Progenitor cell of endocrine pancreas (in vitro differentiated cells): Measurements from ENCODE around the gene SP3. TPM values are rescaled to one million over a fixed set of nuclear protein-coding genes. Genes with fewer than 3 reads are reported as not detected.

Source experiments
- DNase-seq: peaks from one replicate; pipeline ENCODE4 v3.0.0; 2021; ENCODE audit warnings: low spot score; ENCODE audit not compliant: unreplicated experiment
- H3K27ac Mint-ChIP-seq: 2 replicates; pipeline ENCODE4 v1.8.0; 2021; ENCODE audit warnings: mild to moderate bottlenecking, moderate library complexity, mixed read lengths
- H3K27me3 Mint-ChIP-seq: 2 replicates; pipeline ENCODE4 v1.8.0; 2021; ENCODE audit warnings: mixed read lengths
- H3K36me3 Mint-ChIP-seq: 2 replicates; pipeline ENCODE4 v1.8.0; 2022; ENCODE audit warnings: mixed read lengths; ENCODE audit not compliant: insufficient read depth
- H3K4me1 Mint-ChIP-seq: 2 replicates; pipeline ENCODE4 v1.8.0; 2021; ENCODE audit warnings: low read depth, mixed read lengths
- H3K4me3 Mint-ChIP-seq: 2 replicates; pipeline ENCODE4 v1.8.0; 2021; ENCODE audit warnings: low read depth, mild to moderate bottlenecking, moderate library complexity, mixed read lengths
- H3K9me3 Mint-ChIP-seq: 2 replicates; pipeline ENCODE4 v1.8.0; 2021; ENCODE audit warnings: low read depth, mixed read lengths
- CTCF ChIP-seq: fragments of 200-600 bp; sonication (generic); IDR thresholded peaks from one replicate; pipeline ENCODE4 v1.5.0; 2021; ENCODE audit warnings: antibody characterized with exemption, mild to moderate bottlenecking; ENCODE audit not compliant: unreplicated experiment
- total RNA-seq: library from RNA; stranded (reverse); gene quantifications from 2 replicates; pipeline ENCODE4 v1.2.1, GENCODE V29; 2021

The SP3 gene
- total RNA-seq, 1 donor from 2014 or later: 96.9 TPM

GRCh38 chr2:173874894-173875237, 90.3 kb downstream of the SP3 start:
- Mint-ChIP-seq H3K4me1 (peaks cover 3% of the 10 kb centered on the region), H3K36me3 (no peaks in the 10 kb centered on the region), H3K4me3 (no peak overlapping the region), H3K27me3 (peaks cover 11% of the 10 kb centered on the region), H3K9me3 (no peaks in the 10 kb centered on the region), H3K27ac (no peak overlapping the region)
- no peak for TF ChIP-seq CTCF
- DNase-seq: no peak

- Mint-ChIP-seq H3K36me3 (no peaks in the 10 kb centered on the region), H3K4me1 (peaks cover 3% of the 10 kb centered on the region), H3K27ac (no peak overlapping the region), H3K27me3 (peaks cover 11% of the 10 kb centered on the region), H3K9me3 (no peaks in the 10 kb centered on the region), H3K4me3 (no peak overlapping the region)
- DNase-seq: no peak
- TF ChIP-seq CTCF: no peak
Observed at GRCh38 chr2:173874003-173874893, 90.9 kb downstream of the SP3 start.

DNA sequence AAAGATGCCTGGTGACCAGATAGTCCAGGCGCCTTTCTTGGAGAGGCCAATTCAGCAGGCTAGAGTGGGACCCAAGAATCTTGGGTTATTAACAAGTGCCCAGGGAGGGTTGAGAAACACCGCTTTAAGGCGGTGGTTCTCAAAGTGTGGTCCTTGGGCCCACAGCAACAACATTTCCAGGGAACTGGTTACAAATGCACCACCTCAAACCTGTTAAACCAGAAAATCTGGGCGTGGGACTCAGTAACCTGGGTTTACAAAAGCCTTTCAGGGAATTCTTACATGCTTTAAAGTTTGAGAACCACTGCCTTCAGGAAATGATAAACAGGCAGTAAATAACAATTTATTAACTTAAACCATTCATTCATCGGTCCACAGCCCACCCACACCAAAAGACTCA, 92.5 kb downstream of the SP3 start:
- Mint-ChIP-seq H3K36me3 (no peaks in the 10 kb centered on the region), H3K27me3 (peaks cover 18% of the 10 kb centered on the region), H3K9me3 (no peaks in the 10 kb centered on the region), H3K4me1 (peaks cover 3% of the 10 kb centered on the region), H3K27ac (no peak overlapping the region), H3K4me3 (no peak overlapping the region)
- no peak for TF ChIP-seq CTCF
- no peak for DNase-seq

DNA sequence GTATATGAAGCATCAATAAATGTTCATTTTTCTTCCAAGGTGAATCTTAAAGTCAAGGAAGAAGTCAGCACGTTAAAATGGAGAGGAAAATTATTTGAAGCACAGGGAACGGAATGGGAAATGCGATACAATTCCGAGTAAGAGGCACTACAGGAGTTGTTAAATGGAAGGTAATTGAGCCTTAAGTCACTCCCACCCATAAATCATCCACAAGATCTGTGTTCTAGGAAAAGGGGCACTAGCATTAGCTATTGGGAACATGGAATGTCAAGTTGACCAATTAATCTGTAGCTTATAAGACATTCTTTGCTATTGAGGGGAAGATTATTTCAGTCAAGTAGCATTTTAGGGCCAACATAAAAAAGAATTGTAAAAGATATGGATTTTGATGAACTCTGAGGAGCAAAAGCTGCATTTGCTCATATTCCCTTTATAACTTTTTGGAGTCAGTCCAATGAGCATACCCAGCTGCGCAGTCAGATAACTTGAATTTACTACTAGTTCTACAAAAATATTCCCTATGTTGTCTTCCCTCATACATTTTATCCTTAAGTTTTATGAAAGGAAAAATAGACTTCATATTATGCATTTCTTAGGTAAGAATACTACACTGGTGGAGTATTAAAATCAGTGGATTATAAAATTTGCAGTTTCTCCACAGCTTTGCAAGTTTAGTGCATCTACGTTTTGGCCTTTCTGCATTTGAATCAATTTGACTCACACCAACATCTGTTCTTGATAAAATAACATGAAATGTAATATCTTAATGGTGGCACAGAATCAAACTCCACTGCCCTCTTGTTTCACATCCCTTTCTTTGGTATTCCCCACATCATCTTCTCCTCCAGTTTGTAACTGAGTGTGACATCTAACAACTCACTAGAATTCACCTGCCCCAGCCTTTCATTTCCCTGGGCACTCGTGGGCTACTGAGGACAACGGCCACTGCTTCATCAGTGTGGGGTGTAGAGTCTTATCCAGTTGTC, 95.6 kb downstream of the SP3 start:
- no peak for DNase-seq
- no peaks in the 10 kb centered on the region for H3K9me3 Mint-ChIP-seq
- no peaks in the 10 kb centered on the region for H3K36me3 Mint-ChIP-seq
- no peak overlapping the region for H3K4me3 Mint-ChIP-seq
- H3K27me3 Mint-ChIP-seq: peaks cover 24% of the 10 kb centered on the region
- no peak overlapping the region for H3K27ac Mint-ChIP-seq
- peaks cover 3% of the 10 kb centered on the region for H3K4me1 Mint-ChIP-seq
- no peak for TF ChIP-seq CTCF

DNA sequence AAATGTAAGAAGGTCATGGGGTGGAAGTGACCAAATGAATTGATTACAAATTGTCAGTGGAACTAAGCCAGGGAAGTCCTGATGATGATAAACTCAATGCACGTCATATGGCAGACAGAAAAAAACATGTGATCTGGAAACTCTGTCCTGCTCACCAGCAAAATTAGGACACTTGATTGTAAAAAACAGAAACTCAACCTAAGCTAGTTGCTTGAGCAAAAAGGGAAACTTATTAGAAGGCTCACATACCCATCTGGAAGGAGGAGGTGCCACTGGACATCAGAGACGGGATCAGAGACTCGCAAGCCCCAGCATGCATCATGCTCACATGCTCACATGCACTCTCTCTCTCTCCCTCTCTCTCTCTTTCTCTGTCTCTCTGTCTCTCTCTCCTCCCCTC, 96.8 kb downstream of the SP3 start:
- no peak overlapping the region for H3K27ac Mint-ChIP-seq
- no peak for DNase-seq

More for the DNA sequence above, 96.8 kb downstream of the SP3 start:
- no peak for TF ChIP-seq CTCF
- peaks cover 3% of the 10 kb centered on the region for H3K4me1 Mint-ChIP-seq
- no peak overlapping the region for H3K4me3 Mint-ChIP-seq
- peaks cover 24% of the 10 kb centered on the region for H3K27me3 Mint-ChIP-seq
- no peaks in the 10 kb centered on the region for H3K9me3 Mint-ChIP-seq
- no peaks in the 10 kb centered on the region for H3K36me3 Mint-ChIP-seq
